Neural crest cell (in vitro differentiated cells): ENCODE data around the gene FETUB. TPM values are rescaled to one million over a fixed set of nuclear protein-coding genes. Genes with fewer than 3 reads are reported as not detected.

Experiments used
- DNase-seq: peaks from one replicate; pipeline ENCODE4 v3.0.0; 2021; ENCODE audit warnings: low read depth, mixed read lengths, low spot score
- H3K27ac Mint-ChIP-seq: one replicate; pipeline ENCODE4 v1.8.0; 2021; ENCODE audit warnings: mild to moderate bottlenecking, mixed read lengths; ENCODE audit not compliant: unreplicated experiment
- H3K27me3 Mint-ChIP-seq: 2 replicates; pipeline ENCODE4 v1.8.0; 2021; ENCODE audit warnings: low read depth, mild to moderate bottlenecking, mixed read lengths
- H3K36me3 Mint-ChIP-seq: 2 replicates; pipeline ENCODE4 v1.8.0; 2021; ENCODE audit warnings: low read depth, mild to moderate bottlenecking, mixed read lengths
- H3K4me1 Mint-ChIP-seq: 2 replicates; pipeline ENCODE4 v1.8.0; 2021; ENCODE audit warnings: mixed read lengths
- H3K4me3 Mint-ChIP-seq: one replicate; pipeline ENCODE4 v1.8.0; 2021; ENCODE audit warnings: mild to moderate bottlenecking, mixed read lengths
- H3K9me3 Mint-ChIP-seq: 2 replicates; pipeline ENCODE4 v1.8.0; 2021; ENCODE audit warnings: mixed read lengths
- total RNA-seq: library from RNA; stranded (reverse); gene quantifications from 2 replicates; pipeline ENCODE4 v1.2.1, GENCODE V29; 2021
- TF ChIP-seq, protein P1 (sequence below): fragments of 200-600 bp; sonication (generic); conservative IDR thresholded peaks from 2 replicates; pipeline ENCODE4 v1.5.0; 2021; ENCODE audit warnings: antibody characterized with exemption, mild to moderate bottlenecking

The FETUB gene
- total RNA-seq, 1 donor from 2014 or later = not detected

DNA sequence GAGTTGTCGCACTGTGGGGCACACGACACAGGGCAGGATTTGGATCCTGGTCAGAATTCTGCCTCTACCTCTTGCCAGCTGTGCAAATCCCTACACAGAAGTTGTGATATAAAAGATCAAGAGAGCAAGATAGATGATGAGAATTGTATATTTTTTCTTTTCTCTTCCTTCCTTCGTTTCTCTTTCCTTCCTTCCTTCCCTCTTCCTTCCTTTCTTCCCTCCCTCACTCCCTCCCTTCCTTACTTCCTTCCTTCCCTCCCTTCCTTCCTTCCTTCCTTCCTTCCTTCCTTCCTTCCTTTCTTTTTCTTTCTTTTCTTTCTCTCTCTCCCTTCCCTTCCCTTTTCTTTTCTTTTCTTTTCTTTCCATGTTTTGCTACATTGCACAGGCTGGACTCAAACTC, 39.3 kb upstream of the FETUB start:
- DNase-seq = no peak
- Mint-ChIP-seq H3K4me3 (no peak overlapping the region), H3K27ac (no peak overlapping the region), H3K36me3 (no peaks in the 10 kb centered on the region), H3K4me1 (peaks cover 13% of the 10 kb centered on the region), H3K27me3 (peaks cover 9% of the 10 kb centered on the region), H3K9me3 (no peaks in the 10 kb centered on the region)
- TF ChIP-seq, protein P1, sequence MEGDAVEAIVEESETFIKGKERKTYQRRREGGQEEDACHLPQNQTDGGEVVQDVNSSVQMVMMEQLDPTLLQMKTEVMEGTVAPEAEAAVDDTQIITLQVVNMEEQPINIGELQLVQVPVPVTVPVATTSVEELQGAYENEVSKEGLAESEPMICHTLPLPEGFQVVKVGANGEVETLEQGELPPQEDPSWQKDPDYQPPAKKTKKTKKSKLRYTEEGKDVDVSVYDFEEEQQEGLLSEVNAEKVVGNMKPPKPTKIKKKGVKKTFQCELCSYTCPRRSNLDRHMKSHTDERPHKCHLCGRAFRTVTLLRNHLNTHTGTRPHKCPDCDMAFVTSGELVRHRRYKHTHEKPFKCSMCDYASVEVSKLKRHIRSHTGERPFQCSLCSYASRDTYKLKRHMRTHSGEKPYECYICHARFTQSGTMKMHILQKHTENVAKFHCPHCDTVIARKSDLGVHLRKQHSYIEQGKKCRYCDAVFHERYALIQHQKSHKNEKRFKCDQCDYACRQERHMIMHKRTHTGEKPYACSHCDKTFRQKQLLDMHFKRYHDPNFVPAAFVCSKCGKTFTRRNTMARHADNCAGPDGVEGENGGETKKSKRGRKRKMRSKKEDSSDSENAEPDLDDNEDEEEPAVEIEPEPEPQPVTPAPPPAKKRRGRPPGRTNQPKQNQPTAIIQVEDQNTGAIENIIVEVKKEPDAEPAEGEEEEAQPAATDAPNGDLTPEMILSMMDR = no peak

DNA sequence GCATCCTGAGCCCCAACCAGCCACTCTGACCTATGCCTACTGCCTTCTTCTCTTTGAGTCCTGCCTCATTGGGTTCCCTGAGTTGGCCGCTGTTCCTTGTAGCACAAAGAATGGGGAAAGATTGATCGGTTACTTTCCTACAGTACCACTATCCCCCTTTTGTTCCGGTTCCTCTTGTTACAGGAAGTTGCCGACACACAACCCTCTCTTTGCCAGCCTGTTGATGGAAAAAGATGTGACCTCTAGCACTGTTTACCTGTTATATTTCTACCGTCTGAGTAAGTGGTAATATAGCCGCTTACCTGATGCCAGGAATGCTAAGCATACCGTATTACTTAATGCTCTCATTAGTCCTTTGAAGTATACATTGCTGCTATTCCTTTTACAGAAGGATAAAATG, 37.0 kb upstream of the FETUB start:
- no peak overlapping the region for H3K4me3 Mint-ChIP-seq
- H3K4me1 Mint-ChIP-seq = peaks cover 8% of the 10 kb centered on the region
- DNase-seq = no peak
- TF ChIP-seq, protein P1 = no peak
- no peaks in the 10 kb centered on the region for H3K9me3 Mint-ChIP-seq
- peaks cover 9% of the 10 kb centered on the region for H3K27me3 Mint-ChIP-seq
- peak overlapping the region; percentile 10 for H3K27ac Mint-ChIP-seq
- no peaks in the 10 kb centered on the region for H3K36me3 Mint-ChIP-seq

DNA sequence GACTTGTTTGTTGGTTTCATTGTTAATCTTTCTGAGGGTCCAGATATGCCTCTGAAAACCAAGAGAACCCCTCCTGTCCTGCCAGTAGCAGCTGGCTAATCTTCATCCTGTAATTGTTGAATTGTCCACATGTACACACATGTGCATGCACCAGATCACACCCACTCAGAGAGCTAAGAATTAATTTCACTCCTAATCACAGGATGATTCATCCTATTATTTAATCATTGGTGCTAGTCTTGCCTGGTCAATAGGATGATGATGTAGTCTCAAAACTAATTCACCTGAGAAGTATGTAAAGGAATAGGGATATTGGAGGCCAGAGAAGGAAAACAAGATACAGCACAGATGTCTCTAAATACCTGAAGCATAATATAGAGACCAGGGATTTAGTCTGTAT, 35.1 kb upstream of the FETUB start:
- H3K27ac Mint-ChIP-seq = no peak overlapping the region
- peaks cover 9% of the 10 kb centered on the region for H3K27me3 Mint-ChIP-seq
- no peak overlapping the region for H3K4me3 Mint-ChIP-seq
- TF ChIP-seq, protein P1 = no peak
- no peaks in the 10 kb centered on the region for H3K4me1 Mint-ChIP-seq
- no peaks in the 10 kb centered on the region for H3K36me3 Mint-ChIP-seq
- DNase-seq = no peak
- no peaks in the 10 kb centered on the region for H3K9me3 Mint-ChIP-seq

DNA sequence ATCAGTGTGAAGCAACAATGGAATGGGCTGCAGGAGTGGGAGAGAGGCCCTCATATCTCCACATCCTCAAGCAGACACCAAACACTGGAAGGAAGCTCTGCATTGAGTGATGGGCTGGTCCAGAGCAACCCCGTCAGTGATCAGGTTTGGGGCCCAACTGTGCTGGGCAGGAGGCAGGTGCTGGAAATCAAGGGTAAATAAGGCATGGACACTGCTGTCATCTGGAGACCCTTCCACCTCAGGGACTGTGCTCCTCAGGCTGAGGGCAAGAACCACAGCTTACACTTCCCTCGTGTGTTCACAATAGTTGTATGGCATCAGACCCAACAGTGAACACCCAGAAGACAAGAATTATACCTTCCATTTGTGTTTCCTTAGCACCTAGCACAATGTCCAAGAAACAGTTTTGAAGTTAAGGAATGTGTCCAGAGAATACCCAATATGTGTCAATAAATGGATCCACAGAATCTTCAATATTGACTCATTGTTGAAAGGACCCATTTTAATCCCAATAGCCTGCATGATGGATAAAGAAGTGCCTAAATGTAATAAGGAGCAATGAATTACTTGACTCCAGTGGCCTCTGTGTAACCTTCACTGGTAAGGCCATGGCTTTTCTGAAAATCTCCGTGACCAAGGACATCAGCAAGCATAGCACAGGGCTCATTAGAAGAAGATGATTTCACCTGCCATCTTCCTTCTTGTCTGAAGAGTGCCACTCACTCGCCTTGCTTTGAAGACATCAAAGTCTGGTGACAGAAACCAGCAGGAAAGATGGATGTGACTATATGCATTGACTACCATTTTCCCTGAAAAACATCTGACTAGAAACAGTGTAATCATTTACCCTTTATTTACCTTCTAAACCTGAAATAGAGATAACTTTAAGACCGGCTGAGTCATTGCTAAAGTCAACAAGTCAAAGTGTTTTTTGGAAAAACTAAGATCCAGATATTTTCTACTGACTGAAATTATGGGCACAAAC, 34.3 kb upstream of the FETUB start:
- DNase-seq = no peak
- no peaks in the 10 kb centered on the region for H3K4me1 Mint-ChIP-seq
- no peak overlapping the region for H3K4me3 Mint-ChIP-seq
- H3K27me3 Mint-ChIP-seq = peaks cover 9% of the 10 kb centered on the region
- H3K36me3 Mint-ChIP-seq = no peaks in the 10 kb centered on the region
- no peak overlapping the region for H3K27ac Mint-ChIP-seq
- H3K9me3 Mint-ChIP-seq = no peaks in the 10 kb centered on the region
- TF ChIP-seq, protein P1 = no peak

DNA sequence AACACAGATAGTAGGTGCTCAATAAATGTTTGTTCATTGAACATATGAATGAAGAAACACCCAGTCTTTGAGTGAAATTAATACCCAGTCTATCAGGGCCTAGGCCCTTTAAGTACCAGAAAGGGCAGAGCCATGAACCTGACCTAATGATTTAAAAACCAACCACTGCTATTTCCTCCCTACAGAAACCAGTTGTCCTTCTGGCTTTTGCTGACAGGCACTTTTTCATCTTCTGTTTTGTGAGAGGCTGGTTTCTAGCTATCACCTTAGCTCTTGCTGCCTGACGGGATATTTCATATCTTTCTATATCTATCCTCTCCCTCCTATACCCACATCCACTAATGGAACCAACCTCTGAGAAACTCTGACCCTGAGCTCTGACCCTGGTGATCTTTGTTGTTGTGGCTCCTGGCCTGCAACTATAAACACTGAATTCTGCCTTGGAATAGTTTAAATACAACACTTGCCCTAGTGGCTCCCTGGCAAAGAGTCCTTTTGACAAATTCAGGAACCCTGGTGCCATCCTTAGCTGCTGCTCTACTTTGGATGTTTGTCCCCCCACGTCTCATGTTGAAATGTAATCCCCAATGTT, 31.5 kb upstream of the FETUB start:
- Mint-ChIP-seq H3K36me3 (no peaks in the 10 kb centered on the region), H3K9me3 (no peaks in the 10 kb centered on the region), H3K4me3 (no peak overlapping the region), H3K4me1 (no peaks in the 10 kb centered on the region), H3K27me3 (peaks cover 23% of the 10 kb centered on the region), H3K27ac (no peak overlapping the region)
- no peak for DNase-seq
- TF ChIP-seq, protein P1 = no peak
